ENCODE data around the gene SCUBE1. TPM values are rescaled to one million over a fixed set of nuclear protein-coding genes. Genes with fewer than 3 reads are reported as not detected.

Gene SCUBE1
- total and polyA plus RNA-seq, 10 of the 15 experiments (the other 5 are each of a cell fraction or from before 2014, with no cell fraction given) = not detected

- TF ChIP-seq, protein P1, sequence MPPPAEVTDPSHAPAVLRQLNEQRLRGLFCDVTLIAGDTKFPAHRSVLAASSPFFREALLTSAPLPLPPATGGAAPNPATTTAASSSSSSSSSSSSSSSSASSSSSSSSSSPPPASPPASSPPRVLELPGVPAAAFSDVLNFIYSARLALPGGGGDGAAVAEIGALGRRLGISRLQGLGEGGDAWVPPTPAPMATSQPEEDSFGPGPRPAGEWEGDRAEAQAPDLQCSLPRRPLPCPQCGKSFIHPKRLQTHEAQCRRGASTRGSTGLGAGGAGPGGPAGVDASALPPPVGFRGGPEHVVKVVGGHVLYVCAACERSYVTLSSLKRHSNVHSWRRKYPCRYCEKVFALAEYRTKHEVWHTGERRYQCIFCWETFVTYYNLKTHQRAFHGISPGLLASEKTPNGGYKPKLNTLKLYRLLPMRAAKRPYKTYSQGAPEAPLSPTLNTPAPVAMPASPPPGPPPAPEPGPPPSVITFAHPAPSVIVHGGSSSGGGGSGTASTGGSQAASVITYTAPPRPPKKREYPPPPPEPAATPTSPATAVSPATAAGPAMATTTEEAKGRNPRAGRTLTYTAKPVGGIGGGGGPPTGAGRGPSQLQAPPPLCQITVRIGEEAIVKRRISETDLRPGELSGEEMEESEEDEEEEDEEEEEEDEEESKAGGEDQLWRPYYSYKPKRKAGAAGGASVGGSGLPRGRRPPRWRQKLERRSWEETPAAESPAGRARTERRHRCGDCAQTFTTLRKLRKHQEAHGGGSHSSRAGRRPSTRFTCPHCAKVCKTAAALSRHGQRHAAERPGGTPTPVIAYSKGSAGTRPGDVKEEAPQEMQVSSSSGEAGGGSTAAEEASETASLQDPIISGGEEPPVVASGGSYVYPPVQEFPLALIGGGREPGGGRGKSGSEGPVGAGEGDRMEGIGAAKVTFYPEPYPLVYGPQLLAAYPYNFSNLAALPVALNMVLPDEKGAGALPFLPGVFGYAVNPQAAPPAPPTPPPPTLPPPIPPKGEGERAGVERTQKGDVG (CRISPR knock-in tag; IDR thresholded peaks at IDR 0.05) = no peak
- TF ChIP-seq, protein P2, sequence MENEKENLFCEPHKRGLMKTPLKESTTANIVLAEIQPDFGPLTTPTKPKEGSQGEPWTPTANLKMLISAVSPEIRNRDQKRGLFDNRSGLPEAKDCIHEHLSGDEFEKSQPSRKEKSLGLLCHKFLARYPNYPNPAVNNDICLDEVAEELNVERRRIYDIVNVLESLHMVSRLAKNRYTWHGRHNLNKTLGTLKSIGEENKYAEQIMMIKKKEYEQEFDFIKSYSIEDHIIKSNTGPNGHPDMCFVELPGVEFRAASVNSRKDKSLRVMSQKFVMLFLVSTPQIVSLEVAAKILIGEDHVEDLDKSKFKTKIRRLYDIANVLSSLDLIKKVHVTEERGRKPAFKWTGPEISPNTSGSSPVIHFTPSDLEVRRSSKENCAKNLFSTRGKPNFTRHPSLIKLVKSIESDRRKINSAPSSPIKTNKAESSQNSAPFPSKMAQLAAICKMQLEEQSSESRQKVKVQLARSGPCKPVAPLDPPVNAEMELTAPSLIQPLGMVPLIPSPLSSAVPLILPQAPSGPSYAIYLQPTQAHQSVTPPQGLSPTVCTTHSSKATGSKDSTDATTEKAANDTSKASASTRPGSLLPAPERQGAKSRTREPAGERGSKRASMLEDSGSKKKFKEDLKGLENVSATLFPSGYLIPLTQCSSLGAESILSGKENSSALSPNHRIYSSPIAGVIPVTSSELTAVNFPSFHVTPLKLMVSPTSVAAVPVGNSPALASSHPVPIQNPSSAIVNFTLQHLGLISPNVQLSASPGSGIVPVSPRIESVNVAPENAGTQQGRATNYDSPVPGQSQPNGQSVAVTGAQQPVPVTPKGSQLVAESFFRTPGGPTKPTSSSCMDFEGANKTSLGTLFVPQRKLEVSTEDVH (IDR thresholded peaks at IDR 0.05; ENCODE audit: low read depth, partially characterized antibody) = no peak
- no peak for TF ChIP-seq ZNF687 (IDR thresholded peaks at IDR 0.05)
Observed at GRCh38 chr22:43230571-43230970, 112.6 kb downstream of the SCUBE1 start (continued).

Data from GM12878 (cell line).